ENCODE results near the gene DRD1.

- no peak for TF ChIP-seq POLR2AphosphoS5 (IDR thresholded peaks at IDR 0.05)
- TF ChIP-seq POLR2A (IDR thresholded peaks at IDR 0.05) = no peak
- no peak for TF ChIP-seq CTCF (IDR thresholded peaks at IDR 0.05)
Measured at GRCh38 chr5:175448276-175448675, 4.3 kb upstream of the DRD1 start.
